Measurements from ENCODE around the gene SMPD1. TPM values are rescaled to one million over a fixed set of nuclear protein-coding genes. Genes with fewer than 3 reads are reported as not detected.
A peak's percentile ranks its signal among the peaks of the same experiment; 100 is the strongest.

SMPD1 gene
- total and polyA plus RNA-seq, 8 donors = 19.4 to 62.0 (median 29.4) TPM

- Histone ChIP-seq H3K27ac (peak overlapping the region; percentile 42 to 74 (median 57)), H3K27me3 (no peaks in the 10 kb centered on the region), H3K36me3 (no peaks in the 10 kb centered on the region), H3K4me1 (peaks cover 8 to 34% (median 23%) of the 10 kb centered on the region in 3 donors), H3K9me3 (no peaks in the 10 kb centered on the region), H3K4me3 (no peak overlapping the region)
- ATAC-seq (peak; percentile 84 to 94 (median 92)), DNase-seq (peak in 5 of 6 donors; percentile 65 to 89 (median 83)), FAIRE-seq (no peak)
- WGBS, 2 donors = 14 to 23% methylated on average over 2 of the region's 2 CpGs
- TF ChIP-seq CTCF (IDR thresholded peaks at IDR 0.05) = no peak
- intact Hi-C loops (cut with DNase I) = no loop called here
These were observed 24.6 kb upstream of the SMPD1 start for GRCh38 chr11:6365659-6366058.

- FAIRE-seq (no peak), ATAC-seq (no peak), DNase-seq (no peak)
- Histone ChIP-seq H3K27me3 (no peaks in the 10 kb centered on the region), H3K4me3 (no peak overlapping the region), H3K9me3 (no peaks in the 10 kb centered on the region), H3K4me1 (no peaks in the 10 kb centered on the region), H3K27ac (no peak overlapping the region), H3K36me3 (no peaks in the 10 kb centered on the region)
- 80 to 83% methylated on average over 6 of the region's 6 CpGs for WGBS, 2 donors
- TF ChIP-seq CTCF (IDR thresholded peaks at IDR 0.05) = no peak
- intact Hi-C loops (cut with DNase I) = loop anchor here in 1 of 3 donors (10.0 kb wide), 1 partner anchor 73 kb away; the partner anchor contains the start of gene HPX
These were observed 18.4 kb upstream of the SMPD1 start for GRCh38 chr11:6371825-6372224.

GRCh38 chr11:6377902-6378639 lies 12.2 kb upstream of the SMPD1 start:
- 39 to 45% methylated on average over 4 of the region's 4 CpGs for WGBS, 2 donors

GRCh38 chr11:6378640-6378989 lies 11.7 kb upstream of the SMPD1 start:
- no peaks in the 10 kb centered on the region for H3K9me3 ChIP-seq
- 64 to 69% methylated on average over 5 of the region's 5 CpGs for WGBS, 2 donors
- DNase-seq (no peak), FAIRE-seq (no peak), ATAC-seq (peak in 1 of 4 donors; percentile 25)
- no peak overlapping the region for H3K27ac ChIP-seq
- H3K36me3 ChIP-seq = no peaks in the 10 kb centered on the region
- no peaks in the 10 kb centered on the region for H3K4me1 ChIP-seq
- TF ChIP-seq CTCF (IDR thresholded peaks at IDR 0.05) = no peak
- no peak overlapping the region for H3K4me3 ChIP-seq
- intact Hi-C loops (cut with DNase I) = loop anchor here in 2 of 3 donors (5.0 to 10.0 kb wide), 3 partner anchors 49 to 124 kb away; partner anchors contain the start of gene HPX (in 1 of the 2)
- no peaks in the 10 kb centered on the region for H3K27me3 ChIP-seq

More at GRCh38 chr11:6377902-6378639, 12.2 kb upstream of the SMPD1 start:
- TF ChIP-seq CTCF (IDR thresholded peaks at IDR 0.05) = no peak
- Histone ChIP-seq H3K27ac (no peak overlapping the region), H3K36me3 (no peaks in the 10 kb centered on the region), H3K27me3 (no peaks in the 10 kb centered on the region), H3K4me1 (no peaks in the 10 kb centered on the region), H3K4me3 (no peak overlapping the region), H3K9me3 (no peaks in the 10 kb centered on the region)
- ATAC-seq (peak in 1 of 4 donors; percentile 41), FAIRE-seq (no peak), DNase-seq (no peak)
- intact Hi-C loops (cut with DNase I) = loop anchor here in 2 of 3 donors (5.0 to 10.0 kb wide), 3 partner anchors 49 to 124 kb away; partner anchors contain the start of gene HPX (in 1 of the 2)
